DMS53 treated with DMSO at 0.1 percent for 48 hours (cell line): ENCODE data around the gene FAM217A.
"Not testable (repeated sequence)": the region's sequence is repeated elsewhere in the genome, so short reads cannot be mapped to it uniquely, and the experiment has no call there.

Experiments used
- DNase-seq: peaks from one replicate; lab custom pipeline; 2025; ENCODE audit not compliant: unreplicated experiment; lab: John Stamatoyannopoulos, UW

Gene FAM217A

GRCh38 chr6:4078691-4079471 lies at the start of gene FAM217A:
Gene FAM217A (minus strand): TSS chr6:4079137. CDS start chr6:4077414, 1,723 bp downstream.
- no peak for DNase-seq

GRCh38 chr6:4128072-4128471 lies 49.1 kb upstream of the FAM217A start:
- DNase-seq = no peak

GRCh38 chr6:4125933-4126864 lies 47.3 kb upstream of the FAM217A start:
- no peak for DNase-seq

- DNase-seq = no peak
Measured at GRCh38 chr6:4125500-4125899, 46.6 kb upstream of the FAM217A start.

GRCh38 chr6:4124351-4124750 lies 45.4 kb upstream of the FAM217A start:
- no peak for DNase-seq

GRCh38 chr6:4115741-4116140 lies 36.8 kb upstream of the FAM217A start:
- no peak for DNase-seq

GRCh38 chr6:4114123-4114522 lies 35.2 kb upstream of the FAM217A start:
- DNase-seq = no peak

- no peak for DNase-seq
Measured at GRCh38 chr6:4113649-4114048, 34.7 kb upstream of the FAM217A start.

GRCh38 chr6:4112366-4112765 lies 33.4 kb upstream of the FAM217A start:
- no peak for DNase-seq

- DNase-seq = not testable (repeated sequence)
Measured at GRCh38 chr6:4109363-4109815, 30.5 kb upstream of the FAM217A start.

- no peak for DNase-seq
Measured at GRCh38 chr6:4108561-4109093, 29.7 kb upstream of the FAM217A start.

- DNase-seq = no peak
Measured at GRCh38 chr6:4107873-4108272, 28.9 kb upstream of the FAM217A start.

- DNase-seq = no peak
Measured at GRCh38 chr6:4105980-4106536, 27.1 kb upstream of the FAM217A start.

- DNase-seq = no peak
Measured at GRCh38 chr6:4103929-4104328, 25.0 kb upstream of the FAM217A start.

- peak; percentile 30 for DNase-seq
Measured at GRCh38 chr6:4102687-4103244, 23.8 kb upstream of the FAM217A start.

- DNase-seq = no peak
Measured at GRCh38 chr6:4101298-4101697, 22.4 kb upstream of the FAM217A start.

- no peak for DNase-seq
Measured at GRCh38 chr6:4100655-4101054, 21.7 kb upstream of the FAM217A start.

- DNase-seq = no peak
Measured at GRCh38 chr6:4093288-4093687, 14.4 kb upstream of the FAM217A start.

GRCh38 chr6:4091941-4092340 lies 13.0 kb upstream of the FAM217A start:
- DNase-seq = no peak

- DNase-seq = not testable (repeated sequence)
Measured at GRCh38 chr6:4090043-4090442, 11.1 kb upstream of the FAM217A start.

- no peak for DNase-seq
Measured at GRCh38 chr6:4088704-4089103, 9.8 kb upstream of the FAM217A start.
